HEK293 (cell line): ENCODE data around the gene ZNF775.

Experiments
- CTCF ChIA-PET: fragments of 350-600 bp; formaldehyde crosslinking; extraction: SDS; loops from one replicate; lab custom pipeline; 2021; ENCODE audit warnings: antibody characterized with exemption; lab: Yijun Ruan, JAX
- POLR2A ChIA-PET: fragments of 300-600 bp; formaldehyde crosslinking; extraction: SDS; loops from one replicate; lab custom pipeline; 2020; ENCODE audit warnings: antibody characterized with exemption, inconsistent platforms; lab: Yijun Ruan, JAX
- H3K27ac ChIP-seq: fragments of 200-500 bp; sonication (Bioruptor generic); 2 replicates; pipeline ENCODE4 v1.5.1; 2014; ENCODE audit warnings: low read depth, low read length, control low read depth, inconsistent platforms; ENCODE audit errors: extremely low read depth
- H3K36me3 ChIP-seq, 2 experiments: fragments of 200-500 bp in 1 of 2; sonication (Bioruptor generic) in 1 of 2; 1 replicate in 1 of 2; 2 replicates in 1 of 2; pipeline ENCODE4 v1.5.1; 2014 to 2017; ENCODE audit warnings: inconsistent platforms in 2 of 2, low read length in 2 of 2; ENCODE audit not compliant: control insufficient read depth in 2 of 2, insufficient read depth in 1 of 2
- H3K4me1 ChIP-seq: fragments of 200-500 bp; sonication (Bioruptor generic); 2 replicates; pipeline ENCODE4 v1.5.1; 2014; ENCODE audit warnings: mild to moderate bottlenecking, low read length, inconsistent platforms; ENCODE audit not compliant: control insufficient read depth, insufficient read depth
- H3K4me3 ChIP-seq: 2 replicates; pipeline ENCODE4 v1.5.1; 2011; ENCODE audit warnings: low read depth, mild to moderate bottlenecking, control low read depth, low read length, moderate library complexity
- H3K9me3 ChIP-seq: fragments of 200-500 bp; sonication (Bioruptor generic); 2 replicates; pipeline ENCODE4 v1.5.1; 2014; ENCODE audit warnings: low read depth, low read length, inconsistent platforms; ENCODE audit not compliant: control insufficient read depth, insufficient read depth
- FEZF1 ChIP-seq: fragments of 450-650 bp; formaldehyde crosslinking; IDR thresholded peaks from 2 replicates; pipeline ENCODE4 v1.5.1; 2016; ENCODE audit warnings: missing biosample characterization, missing genetic modification characterization
- GLI2 ChIP-seq: fragments of 450-650 bp; formaldehyde crosslinking; IDR thresholded peaks from 2 replicates; pipeline ENCODE4; 2017; ENCODE audit warnings: missing biosample characterization, missing genetic modification characterization, low read depth, borderline replicate concordance
- GLIS1 ChIP-seq: fragments of 450-650 bp; formaldehyde crosslinking; IDR thresholded peaks from 2 replicates; pipeline ENCODE4 v1.5.1; 2016; ENCODE audit warnings: missing biosample characterization, missing genetic modification characterization
- KLF16 ChIP-seq: fragments of 450-650 bp; formaldehyde crosslinking; IDR thresholded peaks from 2 replicates; pipeline ENCODE4 v1.5.1; 2017; ENCODE audit warnings: missing biosample characterization, missing genetic modification characterization
- KLF7 ChIP-seq: fragments of 450-650 bp; formaldehyde crosslinking; IDR thresholded peaks from 2 replicates; pipeline ENCODE4 v1.5.1; 2016; ENCODE audit warnings: missing biosample characterization, missing genetic modification characterization, borderline replicate concordance
- RBAK ChIP-seq: fragments of 450-650 bp; formaldehyde crosslinking; IDR thresholded peaks from 2 replicates; pipeline ENCODE4 v1.5.1; 2016; ENCODE audit warnings: missing biosample characterization, missing genetic modification characterization
- WT1 ChIP-seq: fragments of 450-650 bp; formaldehyde crosslinking; IDR thresholded peaks from 2 replicates; pipeline ENCODE4 v1.5.1; 2016; ENCODE audit warnings: missing biosample characterization, missing genetic modification characterization
- ZIC2 ChIP-seq: fragments of 450-650 bp; formaldehyde crosslinking; IDR thresholded peaks from 2 replicates; pipeline ENCODE4 v1.5.1; 2016; ENCODE audit warnings: missing biosample characterization, missing genetic modification characterization
- ZNF169 ChIP-seq: fragments of 450-650 bp; formaldehyde crosslinking; IDR thresholded peaks from 2 replicates; pipeline ENCODE4 v1.5.1; 2016; ENCODE audit warnings: missing biosample characterization, missing genetic modification characterization
- ZNF184 ChIP-seq: fragments of 450-650 bp; IDR thresholded peaks from 2 replicates; pipeline ENCODE4 v1.5.1; 2018; ENCODE audit warnings: missing biosample characterization, mild to moderate bottlenecking, missing genetic modification characterization
- ZNF341 ChIP-seq: fragments of 450-650 bp; formaldehyde crosslinking; IDR thresholded peaks from 2 replicates; pipeline ENCODE4; 2016; ENCODE audit warnings: low read depth, missing biosample characterization, missing genetic modification characterization
- ZNF391 ChIP-seq: fragments of 450-650 bp; formaldehyde crosslinking; IDR thresholded peaks from 2 replicates; pipeline ENCODE4 v1.5.1; 2016; ENCODE audit warnings: low read depth, missing biosample characterization, missing genetic modification characterization, borderline replicate concordance
- ZNF48 ChIP-seq: fragments of 450-650 bp; formaldehyde crosslinking; IDR thresholded peaks from 2 replicates; pipeline ENCODE4 v1.5.1; 2016; ENCODE audit warnings: missing biosample characterization, missing genetic modification characterization
- ZNF530 ChIP-seq: fragments of 450-650 bp; formaldehyde crosslinking; IDR thresholded peaks from 2 replicates; pipeline ENCODE4 v1.5.1; 2016; ENCODE audit warnings: low read depth, missing biosample characterization, missing genetic modification characterization
- ZNF600 ChIP-seq: fragments of 450-650 bp; formaldehyde crosslinking; IDR thresholded peaks from 2 replicates; pipeline ENCODE4 v1.5.1; 2016; ENCODE audit warnings: missing biosample characterization, missing genetic modification characterization
- ZNF621 ChIP-seq: fragments of 450-650 bp; formaldehyde crosslinking; IDR thresholded peaks from 2 replicates; pipeline ENCODE4 v1.5.1; 2017; ENCODE audit warnings: missing biosample characterization, missing genetic modification characterization
- ZNF791 ChIP-seq: fragments of 450-650 bp; formaldehyde crosslinking; IDR thresholded peaks from 2 replicates; pipeline ENCODE4 v1.5.1; 2016; ENCODE audit warnings: missing biosample characterization, missing genetic modification characterization
- ZSCAN30 ChIP-seq: fragments of 450-650 bp; IDR thresholded peaks from 2 replicates; pipeline ENCODE4 v1.5.1; 2018; ENCODE audit warnings: missing biosample characterization, mild to moderate bottlenecking, missing genetic modification characterization, moderate library complexity
- TF ChIP-seq, protein P1 (sequence below): fragments of 450-650 bp; formaldehyde crosslinking; IDR thresholded peaks from 2 replicates; pipeline ENCODE4 v1.5.1; 2016; ENCODE audit warnings: missing biosample characterization, missing genetic modification characterization
- TF ChIP-seq, protein P2 (sequence below): fragments of 450-650 bp; formaldehyde crosslinking; IDR thresholded peaks from 2 replicates; pipeline ENCODE4 v1.5.1; 2016; ENCODE audit warnings: missing biosample characterization, missing genetic modification characterization
- TF ChIP-seq, protein P3 (sequence below): fragments of 450-650 bp; formaldehyde crosslinking; IDR thresholded peaks from 2 replicates; pipeline ENCODE4 v1.5.1; 2016; ENCODE audit warnings: missing biosample characterization, missing genetic modification characterization
- TF ChIP-seq, protein P4 (sequence below): fragments of 450-650 bp; IDR thresholded peaks from 2 replicates; pipeline ENCODE4 v1.5.1; 2018; ENCODE audit warnings: missing biosample characterization, missing genetic modification characterization
- TF ChIP-seq, protein P5 (sequence below): fragments of 450-650 bp; IDR thresholded peaks from 2 replicates; pipeline ENCODE4 v1.5.1; 2018; ENCODE audit warnings: missing biosample characterization, mild to moderate bottlenecking, missing genetic modification characterization

Gene ZNF775

DNA sequence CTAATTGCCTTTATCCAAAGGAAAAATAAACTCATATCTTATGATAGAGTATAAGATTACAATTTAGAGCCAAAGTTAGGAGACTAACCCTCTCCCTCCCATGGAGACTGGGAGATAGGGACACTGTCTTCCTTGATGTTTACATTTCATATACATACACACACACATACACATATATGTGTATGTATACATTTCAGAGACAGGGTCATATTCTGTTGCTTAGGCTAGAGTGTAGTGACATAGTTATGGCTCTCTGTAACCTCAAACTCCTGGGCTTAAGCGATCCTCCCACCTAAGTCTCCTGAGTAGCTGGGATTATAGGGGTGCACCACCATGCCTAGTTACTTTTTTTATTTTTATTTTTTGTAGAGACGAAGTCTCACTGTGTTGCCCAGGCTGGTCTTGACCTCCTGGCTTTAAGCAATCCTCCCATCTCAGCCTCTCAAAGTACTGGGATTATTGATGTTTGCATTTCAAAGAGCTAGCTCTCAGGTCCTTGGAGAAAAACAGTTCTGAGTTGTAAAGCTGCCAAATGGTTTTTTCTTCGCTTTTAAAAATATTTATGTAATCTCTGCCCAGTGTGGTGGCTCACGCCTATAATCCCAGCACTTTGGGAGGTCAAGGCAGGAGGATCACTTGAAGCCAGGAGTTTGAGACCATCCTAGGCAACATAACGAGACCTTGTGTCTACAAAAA lies 18.6 kb upstream of the ZNF775 start (continued):
- TF ChIP-seq, protein P1, sequence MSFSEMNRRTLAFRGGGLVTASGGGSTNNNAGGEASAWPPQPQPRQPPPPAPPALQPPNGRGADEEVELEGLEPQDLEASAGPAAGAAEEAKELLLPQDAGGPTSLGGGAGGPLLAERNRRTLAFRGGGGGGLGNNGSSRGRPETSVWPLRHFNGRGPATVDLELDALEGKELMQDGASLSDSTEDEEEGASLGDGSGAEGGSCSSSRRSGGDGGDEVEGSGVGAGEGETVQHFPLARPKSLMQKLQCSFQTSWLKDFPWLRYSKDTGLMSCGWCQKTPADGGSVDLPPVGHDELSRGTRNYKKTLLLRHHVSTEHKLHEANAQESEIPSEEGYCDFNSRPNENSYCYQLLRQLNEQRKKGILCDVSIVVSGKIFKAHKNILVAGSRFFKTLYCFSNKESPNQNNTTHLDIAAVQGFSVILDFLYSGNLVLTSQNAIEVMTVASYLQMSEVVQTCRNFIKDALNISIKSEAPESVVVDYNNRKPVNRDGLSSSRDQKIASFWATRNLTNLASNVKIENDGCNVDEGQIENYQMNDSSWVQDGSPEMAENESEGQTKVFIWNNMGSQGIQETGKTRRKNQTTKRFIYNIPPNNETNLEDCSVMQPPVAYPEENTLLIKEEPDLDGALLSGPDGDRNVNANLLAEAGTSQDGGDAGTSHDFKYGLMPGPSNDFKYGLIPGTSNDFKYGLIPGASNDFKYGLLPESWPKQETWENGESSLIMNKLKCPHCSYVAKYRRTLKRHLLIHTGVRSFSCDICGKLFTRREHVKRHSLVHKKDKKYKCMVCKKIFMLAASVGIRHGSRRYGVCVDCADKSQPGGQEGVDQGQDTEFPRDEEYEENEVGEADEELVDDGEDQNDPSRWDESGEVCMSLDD (tag by site-specific recombination), result no peak
- TF ChIP-seq GLI2 (tag by site-specific recombination), result 0 out of 2 replicates have a peak, but pooled peaks have one; percentile 77
- TF ChIP-seq ZIC2 (tag by site-specific recombination), result no peak
- TF ChIP-seq KLF16 (tag by site-specific recombination), result no peak
- no peak for TF ChIP-seq FEZF1
- 0 out of 2 replicates have a peak, but pooled peaks have one; percentile 19 for TF ChIP-seq ZSCAN30 (tag by site-specific recombination)
- TF ChIP-seq ZNF341 (tag by site-specific recombination), result no peak

DNA sequence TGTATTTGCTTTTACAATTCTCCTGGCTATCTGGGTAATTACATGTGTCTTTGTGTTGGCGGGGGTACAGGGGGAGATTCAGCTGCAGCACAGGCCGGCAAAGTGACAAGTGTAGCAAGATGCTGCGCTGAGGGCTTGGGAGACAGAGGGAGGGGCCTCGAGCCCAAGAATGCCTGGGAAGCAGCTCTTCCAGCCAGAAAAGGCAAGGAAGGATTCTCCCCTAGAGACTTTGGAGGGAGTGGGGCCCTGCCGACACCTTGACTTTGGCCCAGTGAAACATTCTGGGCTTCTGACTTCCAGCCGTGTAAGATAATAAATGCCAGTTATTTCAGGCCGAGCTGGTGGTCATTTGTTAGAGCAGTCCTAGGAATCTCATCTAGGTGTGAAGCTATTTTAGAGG lies 17.7 kb upstream of the ZNF775 start:
- ChIA-PET CTCF (no interaction called here), POLR2A (no interaction called here)
- Histone ChIP-seq H3K4me3 (no peak overlapping the region), H3K9me3 (no peaks in the 10 kb centered on the region), H3K36me3 (no peaks in the 10 kb centered on the region), H3K4me1 (no peaks in the 10 kb centered on the region), H3K27ac (no peak overlapping the region)
- TF ChIP-seq ZNF341 (tag by site-specific recombination) (peak; percentile 74), ZNF530 (no peak)

DNA sequence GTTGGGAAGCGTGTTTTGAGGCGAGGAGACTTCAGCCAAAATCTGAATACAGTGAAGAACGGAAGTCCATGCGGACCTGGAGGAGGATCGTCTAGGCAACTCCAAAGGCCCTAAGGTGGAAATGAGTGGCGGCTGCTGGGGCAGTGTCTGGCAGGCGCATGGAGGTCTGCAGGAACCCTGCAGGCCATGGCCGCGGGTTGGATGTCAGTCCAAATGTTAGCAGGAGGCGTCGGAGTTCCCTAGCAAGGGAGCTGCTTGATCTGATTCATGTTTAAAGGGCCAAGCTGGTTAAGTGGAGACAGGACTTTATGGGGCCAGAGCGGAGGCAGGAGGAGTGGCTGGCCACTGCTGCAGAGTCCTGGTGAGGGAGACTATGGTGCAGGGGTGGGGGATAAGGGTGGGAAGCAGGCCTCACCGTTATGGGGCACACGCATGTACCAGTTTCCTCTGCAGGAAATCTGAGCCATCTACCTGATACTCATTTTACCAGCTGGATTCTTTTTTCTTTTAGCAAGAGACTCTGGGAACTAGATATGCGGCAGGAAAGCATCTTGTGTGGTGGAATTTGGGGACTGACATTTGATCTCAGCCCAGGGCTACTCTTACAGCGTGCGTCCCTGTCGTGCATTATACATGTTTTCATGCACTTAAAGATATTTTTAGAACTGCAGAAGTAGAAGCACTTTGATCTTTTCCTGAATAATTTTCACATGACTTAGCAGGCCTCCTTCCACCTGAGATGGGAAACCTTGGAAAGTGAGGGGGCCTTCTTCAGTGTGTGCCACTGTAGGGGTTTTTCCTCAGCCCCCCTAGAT lies 17.1 kb upstream of the ZNF775 start:
- no peaks in the 10 kb centered on the region for H3K36me3 ChIP-seq
- H3K4me1 ChIP-seq, result no peaks in the 10 kb centered on the region
- POLR2A ChIA-PET, result no interaction called here
- no peak overlapping the region for H3K27ac ChIP-seq
- no peak overlapping the region for H3K4me3 ChIP-seq
- CTCF ChIA-PET, result no interaction called here
- no peaks in the 10 kb centered on the region for H3K9me3 ChIP-seq
- TF ChIP-seq, protein P2, sequence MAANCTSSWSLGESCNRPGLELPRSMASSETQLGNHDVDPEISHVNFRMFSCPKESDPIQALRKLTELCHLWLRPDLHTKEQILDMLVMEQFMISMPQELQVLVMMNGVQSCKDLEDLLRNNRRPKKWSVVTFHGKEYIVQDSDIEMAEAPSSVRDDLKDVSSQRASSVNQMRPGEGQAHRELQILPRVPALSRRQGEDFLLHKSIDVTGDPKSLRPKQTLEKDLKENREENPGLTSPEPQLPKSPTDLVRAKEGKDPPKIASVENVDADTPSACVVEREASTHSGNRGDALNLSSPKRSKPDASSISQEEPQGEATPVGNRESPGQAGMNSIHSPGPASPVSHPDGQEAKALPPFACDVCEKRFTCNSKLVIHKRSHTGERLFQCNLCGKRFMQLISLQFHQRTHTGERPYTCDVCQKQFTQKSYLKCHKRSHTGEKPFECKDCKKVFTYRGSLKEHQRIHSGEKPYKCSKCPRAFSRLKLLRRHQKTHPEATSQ (tag by site-specific recombination), result no peak
- TF ChIP-seq ZNF184 (tag by site-specific recombination), result no peak
- no peak for TF ChIP-seq ZNF48 (tag by site-specific recombination)
- TF ChIP-seq ZNF791, result no peak
- peak; percentile 75 for TF ChIP-seq ZNF600 (tag by site-specific recombination)
- no peak for TF ChIP-seq RBAK (tag by site-specific recombination)
- TF ChIP-seq, protein P3, sequence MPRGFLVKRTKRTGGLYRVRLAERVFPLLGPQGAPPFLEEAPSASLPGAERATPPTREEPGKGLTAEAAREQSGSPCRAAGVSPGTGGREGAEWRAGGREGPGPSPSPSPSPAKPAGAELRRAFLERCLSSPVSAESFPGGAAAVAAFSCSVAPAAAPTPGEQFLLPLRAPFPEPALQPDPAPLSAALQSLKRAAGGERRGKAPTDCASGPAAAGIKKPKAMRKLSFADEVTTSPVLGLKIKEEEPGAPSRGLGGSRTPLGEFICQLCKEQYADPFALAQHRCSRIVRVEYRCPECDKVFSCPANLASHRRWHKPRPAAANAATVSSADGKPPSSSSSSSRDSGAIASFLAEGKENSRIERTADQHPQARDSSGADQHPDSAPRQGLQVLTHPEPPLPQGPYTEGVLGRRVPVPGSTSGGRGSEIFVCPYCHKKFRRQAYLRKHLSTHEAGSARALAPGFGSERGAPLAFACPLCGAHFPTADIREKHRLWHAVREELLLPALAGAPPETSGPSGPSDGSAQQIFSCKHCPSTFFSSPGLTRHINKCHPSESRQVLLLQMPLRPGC (tag by site-specific recombination), result peak; percentile 76; the same call in 1 of the 2 replicates
- TF ChIP-seq, protein P4, sequence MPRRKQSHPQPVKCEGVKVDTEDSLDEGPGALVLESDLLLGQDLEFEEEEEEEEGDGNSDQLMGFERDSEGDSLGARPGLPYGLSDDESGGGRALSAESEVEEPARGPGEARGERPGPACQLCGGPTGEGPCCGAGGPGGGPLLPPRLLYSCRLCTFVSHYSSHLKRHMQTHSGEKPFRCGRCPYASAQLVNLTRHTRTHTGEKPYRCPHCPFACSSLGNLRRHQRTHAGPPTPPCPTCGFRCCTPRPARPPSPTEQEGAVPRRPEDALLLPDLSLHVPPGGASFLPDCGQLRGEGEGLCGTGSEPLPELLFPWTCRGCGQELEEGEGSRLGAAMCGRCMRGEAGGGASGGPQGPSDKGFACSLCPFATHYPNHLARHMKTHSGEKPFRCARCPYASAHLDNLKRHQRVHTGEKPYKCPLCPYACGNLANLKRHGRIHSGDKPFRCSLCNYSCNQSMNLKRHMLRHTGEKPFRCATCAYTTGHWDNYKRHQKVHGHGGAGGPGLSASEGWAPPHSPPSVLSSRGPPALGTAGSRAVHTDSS (tag by site-specific recombination), result no peak
- TF ChIP-seq KLF7 (tag by site-specific recombination), result no peak
- TF ChIP-seq, protein P5, sequence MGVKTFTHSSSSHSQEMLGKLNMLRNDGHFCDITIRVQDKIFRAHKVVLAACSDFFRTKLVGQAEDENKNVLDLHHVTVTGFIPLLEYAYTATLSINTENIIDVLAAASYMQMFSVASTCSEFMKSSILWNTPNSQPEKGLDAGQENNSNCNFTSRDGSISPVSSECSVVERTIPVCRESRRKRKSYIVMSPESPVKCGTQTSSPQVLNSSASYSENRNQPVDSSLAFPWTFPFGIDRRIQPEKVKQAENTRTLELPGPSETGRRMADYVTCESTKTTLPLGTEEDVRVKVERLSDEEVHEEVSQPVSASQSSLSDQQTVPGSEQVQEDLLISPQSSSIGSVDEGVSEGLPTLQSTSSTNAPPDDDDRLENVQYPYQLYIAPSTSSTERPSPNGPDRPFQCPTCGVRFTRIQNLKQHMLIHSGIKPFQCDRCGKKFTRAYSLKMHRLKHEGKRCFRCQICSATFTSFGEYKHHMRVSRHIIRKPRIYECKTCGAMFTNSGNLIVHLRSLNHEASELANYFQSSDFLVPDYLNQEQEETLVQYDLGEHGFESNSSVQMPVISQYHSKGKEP (tag by site-specific recombination), result peak; percentile 70
- TF ChIP-seq GLIS1 (tag by site-specific recombination), result no peak
- peak; percentile 13; the same call in 1 of the 2 replicates for TF ChIP-seq WT1 (tag by site-specific recombination)
- no peak for TF ChIP-seq ZNF391 (tag by site-specific recombination)
- no peak for TF ChIP-seq ZNF169 (tag by site-specific recombination)
- no peak for TF ChIP-seq ZNF621 (tag by site-specific recombination)
